Left ventricle myocardium inferior (tissue), 1 donor: ENCODE data around the gene BRWD1. TPM values are rescaled to one million over a fixed set of nuclear protein-coding genes. Genes with fewer than 3 reads are reported as not detected.
A peak's percentile ranks its signal among the peaks of the same experiment; 100 is the strongest.

Source experiments
- DNase-seq: peaks from one replicate; pipeline ENCODE4 v3.0.0-alpha.2; 2020
- H3K27ac ChIP-seq: fragments of 200-600 bp; replicated peaks from 2 replicates; pipeline ENCODE4 v1.8.0; 2021
- H3K27me3 ChIP-seq: fragments of 200-600 bp; 2 replicates; pipeline ENCODE4 v1.8.0; 2021; ENCODE audit warnings: low read depth
- H3K36me3 ChIP-seq: fragments of 200-600 bp; 2 replicates; pipeline ENCODE4 v1.8.0; 2021
- H3K4me1 ChIP-seq: fragments of 200-600 bp; 2 replicates; pipeline ENCODE4 v1.8.0; 2021
- H3K4me3 ChIP-seq: fragments of 200-600 bp; 2 replicates; pipeline ENCODE4 v1.8.0; 2021; ENCODE audit warnings: mild to moderate bottlenecking, moderate library complexity
- H3K9me3 ChIP-seq: fragments of 200-600 bp; replicated peaks from 2 replicates; pipeline ENCODE4 v1.8.0; 2021
- CTCF ChIP-seq: fragments of 200-600 bp; IDR thresholded peaks from 2 replicates; pipeline ENCODE4 v1.8.0; 2021; ENCODE audit warnings: antibody characterized with exemption, mild to moderate bottlenecking, borderline replicate concordance
- intact Hi-C: fragments of 100-400 bp; cut with micrococcal nuclease; formaldehyde crosslinking; loops from one replicate; pipeline ENCODE4 v1.11.0; 2022
- total RNA-seq: library from RNA; stranded (reverse); fragmentation: NEBNext Ultra II Directional; extraction: Animal tissue kit (Norgen Biotek cat#: 25700); gene quantifications from one replicate; pipeline ENCODE4 v1.2.1, GENCODE V29; 2021
- donor health status: DM: no; HTN: yes; CAD: no; lungs with severe emphysema.

The BRWD1 gene
- total RNA-seq, 1 donor from 2014 or later, result 34.9 TPM

- no peak for DNase-seq
- Histone ChIP-seq H3K9me3 (no peaks in the 10 kb centered on the region), H3K27me3 (no peaks in the 10 kb centered on the region), H3K36me3 (peaks cover 74% of the 10 kb centered on the region), H3K4me3 (no peak overlapping the region), H3K27ac (no peak overlapping the region), H3K4me1 (peaks cover 12% of the 10 kb centered on the region)
- intact Hi-C loops, result no loop called here
- no peak for TF ChIP-seq CTCF
Observed at GRCh38 chr21:39216290-39216689, 97.1 kb downstream of the BRWD1 start.

- Histone ChIP-seq H3K9me3 (no peaks in the 10 kb centered on the region), H3K4me1 (peaks cover 4% of the 10 kb centered on the region), H3K27ac (no peak overlapping the region), H3K27me3 (no peaks in the 10 kb centered on the region), H3K4me3 (no peak overlapping the region), H3K36me3 (peaks cover 80% of the 10 kb centered on the region)
- no peak for TF ChIP-seq CTCF
- intact Hi-C loops, result no loop called here
- no peak for DNase-seq
Observed at GRCh38 chr21:39215078-39215477, 98.4 kb downstream of the BRWD1 start.

GRCh38 chr21:39209334-39209688 lies 104.1 kb downstream of the BRWD1 start:
- no peak for TF ChIP-seq CTCF
- no peak overlapping the region for H3K27ac ChIP-seq
- H3K4me1 ChIP-seq, result no peaks in the 10 kb centered on the region
- DNase-seq, result no peak
- intact Hi-C loops, result no loop called here
- peaks cover 80% of the 10 kb centered on the region for H3K36me3 ChIP-seq
- no peaks in the 10 kb centered on the region for H3K9me3 ChIP-seq
- no peaks in the 10 kb centered on the region for H3K27me3 ChIP-seq
- no peak overlapping the region for H3K4me3 ChIP-seq

- H3K9me3 ChIP-seq, result no peaks in the 10 kb centered on the region
- no peak overlapping the region for H3K27ac ChIP-seq
- intact Hi-C loops, result no loop called here
- H3K36me3 ChIP-seq, result peaks cover 79% of the 10 kb centered on the region
- H3K4me3 ChIP-seq, result no peak overlapping the region
- DNase-seq, result no peak
- H3K4me1 ChIP-seq, result no peaks in the 10 kb centered on the region
- TF ChIP-seq CTCF, result no peak
- no peaks in the 10 kb centered on the region for H3K27me3 ChIP-seq
Observed at GRCh38 chr21:39208624-39209333, 104.7 kb downstream of the BRWD1 start.

GRCh38 chr21:39204134-39204533 lies 109.3 kb downstream of the BRWD1 start:
- H3K36me3 ChIP-seq, result peaks cover 87% of the 10 kb centered on the region
- H3K27ac ChIP-seq, result no peak overlapping the region
- H3K9me3 ChIP-seq, result no peaks in the 10 kb centered on the region
- no peak overlapping the region for H3K4me3 ChIP-seq
- H3K4me1 ChIP-seq, result no peaks in the 10 kb centered on the region
- peak; percentile 23 for TF ChIP-seq CTCF
- intact Hi-C loops, result no loop called here
- no peaks in the 10 kb centered on the region for H3K27me3 ChIP-seq
- DNase-seq, result no peak

GRCh38 chr21:39198800-39199199 lies 114.6 kb downstream of the BRWD1 start:
- no peak for TF ChIP-seq CTCF
- Histone ChIP-seq H3K27ac (no peak overlapping the region), H3K4me1 (peaks cover 8% of the 10 kb centered on the region), H3K27me3 (no peaks in the 10 kb centered on the region), H3K4me3 (no peak overlapping the region), H3K9me3 (no peaks in the 10 kb centered on the region), H3K36me3 (peaks cover 97% of the 10 kb centered on the region)
- intact Hi-C loops, result no loop called here
- DNase-seq, result no peak
